ENCODE measurements around the gene WWOX.

- TF ChIP-seq EZH2 (IDR thresholded peaks at IDR 0.05), result no peak
- TF ChIP-seq POLR2AphosphoS5 (IDR thresholded peaks at IDR 0.05; ENCODE audit: borderline replicate concordance, low read depth, low read length), result no peak
Observed at GRCh38 chr16:78377312-78377711, 277.9 kb downstream of the WWOX start.

Data from SK-N-MC (cell line).